Effector memory CD4-positive, alpha-beta T cell (primary cell): ENCODE results near the gene CHRNA3.

ENCODE experiments used
- DNase-seq, 3 donors: peaks; one replicate each; pipeline ENCODE4 v3.0.0-alpha.2; 2020
- H3K27ac ChIP-seq: 2 replicates; pipeline ENCODE4 v1.7.0; 2013; ENCODE audit warnings: mild to moderate bottlenecking, low read length, moderate library complexity; ENCODE audit not compliant: insufficient read depth, poor library complexity, severe bottlenecking
- H3K27me3 ChIP-seq: replicated peaks from 2 replicates; pipeline ENCODE4 v1.7.0; 2013; ENCODE audit warnings: mild to moderate bottlenecking, low read length; ENCODE audit not compliant: insufficient read depth, control insufficient read depth, poor library complexity, severe bottlenecking
- H3K36me3 ChIP-seq: 2 replicates; pipeline ENCODE4 v1.7.0; 2013; ENCODE audit warnings: mild to moderate bottlenecking, low read length, moderate library complexity; ENCODE audit not compliant: control insufficient read depth, insufficient read depth
- H3K4me1 ChIP-seq: 2 replicates; pipeline ENCODE4 v1.7.0; 2013; ENCODE audit warnings: low read length, mild to moderate bottlenecking; ENCODE audit not compliant: control insufficient read depth, insufficient read depth, poor library complexity, severe bottlenecking
- H3K4me3 ChIP-seq: 2 replicates; pipeline ENCODE4 v1.7.0; 2013; ENCODE audit warnings: low read length, low read depth, mild to moderate bottlenecking; ENCODE audit not compliant: insufficient read depth, poor library complexity, severe bottlenecking
- H3K9me3 ChIP-seq: 2 replicates; pipeline ENCODE4 v1.7.0; 2013; ENCODE audit warnings: mild to moderate bottlenecking, low read length, moderate library complexity; ENCODE audit not compliant: control insufficient read depth
- total RNA-seq, 3 donors: gene quantifications; one replicate each; lab custom pipeline; 2026; lab: John Stamatoyannopoulos, UW

Gene CHRNA3
- total RNA-seq: 0 reads per million in 3 donors

DNA sequence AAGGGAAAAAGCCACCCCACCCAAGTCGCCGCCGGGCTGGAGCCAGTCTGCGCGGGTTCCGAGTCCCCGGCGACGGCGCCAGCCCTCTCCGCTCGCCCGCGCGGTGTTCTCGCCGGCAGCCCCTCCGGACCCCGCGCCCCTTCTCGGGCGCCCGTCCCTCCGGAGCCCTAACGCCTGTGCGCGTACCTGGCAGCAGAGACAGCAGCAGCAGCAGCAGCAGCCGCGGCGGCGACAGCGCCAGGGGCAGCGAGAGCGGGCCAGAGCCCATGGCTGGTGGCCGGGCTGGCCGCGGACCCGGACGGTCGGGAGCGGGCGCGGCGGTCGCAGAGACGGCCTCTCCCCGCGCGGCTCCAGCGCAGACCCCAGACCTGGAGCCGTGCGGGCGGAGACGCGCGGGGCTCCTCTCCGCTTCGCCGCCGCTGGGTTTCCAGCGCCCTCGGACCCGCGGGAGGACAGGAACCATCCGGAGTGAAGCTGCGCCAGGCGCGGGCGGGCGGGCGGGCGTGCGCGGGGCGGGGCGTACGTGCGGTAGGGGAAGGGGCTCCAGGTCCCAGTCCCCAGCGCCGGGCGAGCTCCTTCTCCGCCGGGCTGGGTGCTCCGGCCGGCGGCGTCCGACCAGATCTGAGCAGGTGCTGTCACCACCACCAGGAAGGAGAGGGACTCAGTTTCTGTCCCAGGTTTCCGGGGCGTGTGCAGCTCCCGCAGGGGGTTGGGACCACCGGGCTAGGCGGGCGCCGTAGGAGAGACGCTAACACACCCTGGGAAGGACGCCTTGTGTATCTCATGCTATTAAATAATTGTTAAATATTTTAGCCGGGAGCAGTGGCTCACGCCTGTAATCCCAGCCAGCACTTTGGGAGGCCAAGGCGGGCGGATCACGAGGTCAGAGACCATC is at the start of gene CHRNA3:
CHRNA3 (minus strand) TSS at position 470 of the 895 bp plus-strand sequence; CDS start at position 268, 202 bp downstream.
- Histone ChIP-seq H3K4me1 (peaks cover 7% of the 10 kb centered on the region), H3K36me3 (no peaks in the 10 kb centered on the region), H3K4me3 (no peak within 1 kb of the TSS), H3K27ac (no peak within 1 kb of the TSS), H3K27me3 (peaks cover 29% of the 10 kb centered on the region), H3K9me3 (no peaks in the 10 kb centered on the region)
- no peak for DNase-seq

DNA sequence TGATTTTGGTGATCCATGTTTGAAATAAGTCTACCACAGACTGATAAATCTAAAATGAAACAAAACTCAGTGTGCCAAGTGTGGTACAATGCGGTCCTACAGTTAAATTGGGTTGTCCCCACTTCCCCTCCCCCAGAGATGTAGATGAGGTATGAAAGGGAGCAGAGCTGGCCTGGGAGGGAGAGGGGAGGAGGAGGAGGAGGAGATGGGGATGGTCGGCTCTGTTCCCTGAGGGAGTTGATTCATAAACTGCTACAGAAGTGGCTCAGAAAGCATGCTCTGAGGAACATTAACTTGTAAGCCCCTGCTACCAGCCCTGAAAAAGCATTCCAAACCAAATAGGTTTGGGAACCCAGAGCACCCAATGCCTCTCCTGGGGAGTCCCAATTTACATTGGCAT is 48.2 kb upstream of the CHRNA3 start:
- Histone ChIP-seq H3K36me3 (no peaks in the 10 kb centered on the region), H3K9me3 (no peaks in the 10 kb centered on the region), H3K27ac (no peak overlapping the region), H3K4me3 (no peak overlapping the region), H3K4me1 (no peaks in the 10 kb centered on the region), H3K27me3 (no peaks in the 10 kb centered on the region)
- no peak for DNase-seq

DNA sequence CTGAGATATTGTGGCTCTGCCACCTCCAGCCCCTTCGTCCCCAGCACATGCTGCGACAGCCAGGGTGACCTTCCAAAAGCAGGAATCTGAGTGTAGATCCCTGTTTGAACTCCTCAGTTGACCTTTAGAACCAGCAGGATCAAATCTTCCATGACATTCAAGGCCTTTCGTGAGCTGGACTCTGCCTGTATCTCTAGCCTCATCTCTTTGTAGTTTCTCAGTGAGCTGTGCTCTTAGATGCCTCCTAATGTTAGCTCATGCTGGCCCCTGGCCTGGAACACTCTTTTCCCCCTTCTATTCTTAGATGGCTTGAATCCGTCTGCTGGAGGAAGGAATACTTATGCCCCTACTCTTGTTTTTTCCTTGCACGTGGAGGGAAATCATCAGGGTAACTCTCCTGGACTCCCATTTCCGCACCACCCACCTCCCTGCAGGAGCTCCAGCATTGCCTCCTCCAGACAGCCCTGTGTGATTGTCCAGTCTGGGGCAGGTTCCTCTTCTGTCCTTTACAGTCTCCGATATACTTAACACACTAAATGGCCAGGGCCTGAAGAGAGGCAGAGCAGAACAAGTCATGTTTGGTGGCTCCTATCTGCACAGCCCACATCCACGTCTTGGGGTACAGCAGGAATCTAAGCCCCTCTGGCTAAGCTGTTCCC is 46.9 kb upstream of the CHRNA3 start:
- DNase-seq: no peak
- Histone ChIP-seq H3K27ac (no peak overlapping the region), H3K4me1 (no peaks in the 10 kb centered on the region), H3K4me3 (no peak overlapping the region), H3K9me3 (no peaks in the 10 kb centered on the region), H3K36me3 (no peaks in the 10 kb centered on the region), H3K27me3 (no peaks in the 10 kb centered on the region)

DNA sequence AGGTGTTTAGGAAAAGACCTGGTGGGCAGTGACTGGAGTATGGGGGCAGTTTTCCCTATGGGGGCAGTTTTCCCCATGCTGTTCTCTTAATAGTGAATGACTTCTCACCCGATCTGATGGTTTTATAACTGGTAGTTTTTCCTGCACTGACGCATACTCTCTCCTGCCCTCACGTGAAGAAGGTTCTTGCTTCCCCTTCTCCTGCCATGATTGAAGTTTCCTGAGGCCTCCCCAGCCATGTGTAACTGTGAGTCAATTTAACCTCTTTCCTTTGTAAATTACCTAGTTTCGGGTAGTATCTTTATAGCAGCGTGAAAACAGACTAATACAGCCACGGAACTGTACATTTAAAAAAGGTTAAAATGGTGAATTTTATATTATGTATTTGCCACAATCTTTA is 45.2 kb upstream of the CHRNA3 start:
- no peak overlapping the region for H3K4me3 ChIP-seq
- H3K36me3 ChIP-seq: no peaks in the 10 kb centered on the region
- DNase-seq: no peak
- H3K27me3 ChIP-seq: no peaks in the 10 kb centered on the region
- H3K4me1 ChIP-seq: no peaks in the 10 kb centered on the region
- H3K9me3 ChIP-seq: no peaks in the 10 kb centered on the region
- no peak overlapping the region for H3K27ac ChIP-seq

DNA sequence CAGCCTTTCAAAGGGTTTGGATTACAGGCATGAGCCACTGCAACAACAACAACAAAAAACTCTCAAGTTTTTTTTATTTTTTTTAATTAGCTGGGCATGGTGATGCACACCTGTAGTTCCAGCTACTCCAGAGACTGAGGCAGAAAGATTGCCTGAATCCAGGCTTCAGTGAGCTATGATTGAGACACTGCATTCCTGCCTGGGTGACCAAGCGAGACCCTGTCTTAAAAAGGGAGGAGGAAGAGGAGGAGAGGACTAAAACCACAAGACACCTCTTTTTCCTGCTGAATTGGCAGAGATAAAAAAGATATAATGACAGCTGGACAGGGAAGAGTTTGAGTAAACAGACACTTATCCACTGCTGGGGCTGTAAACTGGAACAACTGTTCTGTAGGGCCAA is 42.9 kb upstream of the CHRNA3 start:
- no peaks in the 10 kb centered on the region for H3K27me3 ChIP-seq
- H3K36me3 ChIP-seq: no peaks in the 10 kb centered on the region
- H3K27ac ChIP-seq: no peak overlapping the region
- H3K4me1 ChIP-seq: no peaks in the 10 kb centered on the region
- no peak for DNase-seq
- H3K9me3 ChIP-seq: no peaks in the 10 kb centered on the region
- H3K4me3 ChIP-seq: no peak overlapping the region

DNA sequence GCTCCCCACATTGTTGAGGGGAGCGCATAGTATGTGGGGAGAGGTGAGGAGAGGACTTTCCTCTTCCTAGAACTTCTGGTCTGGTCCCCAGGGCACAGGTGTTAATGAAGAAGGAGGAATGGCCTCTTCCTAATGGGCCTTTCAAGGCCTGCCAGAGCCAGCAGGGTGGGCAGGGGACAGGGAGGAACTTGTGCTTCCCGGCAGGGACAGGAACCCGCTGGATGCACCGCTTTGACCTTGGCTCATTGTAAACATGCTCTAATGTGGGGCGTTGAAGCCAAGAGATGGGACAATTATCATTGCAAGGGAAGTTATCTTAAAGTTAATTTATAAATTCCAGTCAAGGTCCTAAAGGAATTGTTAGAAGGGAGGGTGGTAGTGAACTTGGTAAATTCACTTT is 41.2 kb upstream of the CHRNA3 start:
- Histone ChIP-seq H3K4me1 (no peaks in the 10 kb centered on the region), H3K36me3 (no peaks in the 10 kb centered on the region), H3K27ac (no peak overlapping the region), H3K4me3 (no peak overlapping the region), H3K9me3 (no peaks in the 10 kb centered on the region), H3K27me3 (no peaks in the 10 kb centered on the region)
- DNase-seq: no peak

DNA sequence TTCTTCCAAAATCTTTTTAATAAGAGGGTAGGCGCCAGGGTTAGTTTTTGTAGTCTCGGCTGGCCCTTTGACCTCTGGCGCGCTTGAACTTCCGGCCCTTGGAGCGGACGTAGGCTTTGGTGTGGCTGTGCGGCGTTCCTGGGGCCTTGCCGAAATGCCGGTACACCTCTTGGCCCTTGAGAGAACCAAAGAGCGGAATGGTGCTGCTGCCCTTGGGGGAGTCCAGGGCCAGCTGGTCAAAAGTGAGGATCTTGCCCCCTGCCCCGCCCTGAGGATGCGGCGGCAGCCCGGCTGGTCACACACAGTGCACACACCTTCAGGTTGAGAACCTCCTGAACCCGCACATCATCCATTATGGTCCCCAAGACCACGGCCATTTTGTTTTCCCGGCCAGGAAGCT is 40.2 kb upstream of the CHRNA3 start:
- Histone ChIP-seq H3K9me3 (no peaks in the 10 kb centered on the region), H3K27me3 (no peaks in the 10 kb centered on the region), H3K36me3 (no peaks in the 10 kb centered on the region), H3K4me3 (no peak overlapping the region), H3K4me1 (no peaks in the 10 kb centered on the region), H3K27ac (no peak overlapping the region)
- no peak for DNase-seq

DNA sequence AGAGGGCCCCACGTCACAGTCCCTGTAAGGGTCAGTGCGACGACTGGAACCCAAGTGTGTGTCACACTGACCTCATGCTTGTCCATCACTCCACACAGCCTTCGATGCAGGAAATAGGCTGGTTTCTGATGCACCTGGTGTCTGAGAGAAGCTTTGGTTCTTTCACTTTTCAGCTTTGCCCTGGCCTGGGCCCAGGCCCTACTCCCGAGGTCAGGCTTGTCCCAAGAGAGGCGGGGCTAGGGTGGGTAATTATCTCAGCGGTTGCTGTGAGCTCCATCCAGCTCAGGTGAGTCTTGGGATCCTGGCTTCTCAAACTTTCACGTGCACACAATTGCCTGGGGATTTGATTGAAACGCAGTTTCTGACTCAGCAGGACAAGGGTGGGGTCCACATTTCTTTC is 39.8 kb upstream of the CHRNA3 start:
- Histone ChIP-seq H3K4me3 (no peak overlapping the region), H3K27ac (no peak overlapping the region), H3K36me3 (no peaks in the 10 kb centered on the region), H3K9me3 (no peaks in the 10 kb centered on the region), H3K4me1 (no peaks in the 10 kb centered on the region), H3K27me3 (no peaks in the 10 kb centered on the region)
- no peak for DNase-seq

DNA sequence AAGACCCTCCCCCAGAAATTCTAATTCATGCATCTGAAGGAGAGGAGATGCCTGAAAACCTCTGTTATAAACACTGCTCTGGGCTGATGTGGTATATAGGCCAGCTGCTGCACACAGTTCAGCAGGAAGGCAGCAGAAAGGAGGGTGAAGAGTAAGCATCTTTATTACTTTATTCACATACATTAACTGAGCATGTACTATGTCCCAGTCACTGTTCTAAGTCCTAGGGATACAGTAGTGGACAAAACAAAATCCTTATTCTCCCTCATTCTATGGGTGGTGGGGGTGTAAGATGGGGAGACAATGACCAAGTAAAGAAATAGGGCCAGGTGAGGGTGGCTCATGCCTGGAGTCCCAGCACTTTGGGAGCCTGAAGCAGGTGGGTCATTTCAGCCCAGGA is 38.0 kb upstream of the CHRNA3 start:
- Histone ChIP-seq H3K4me3 (no peak overlapping the region), H3K9me3 (no peaks in the 10 kb centered on the region), H3K27ac (no peak overlapping the region), H3K27me3 (no peaks in the 10 kb centered on the region), H3K36me3 (no peaks in the 10 kb centered on the region), H3K4me1 (no peaks in the 10 kb centered on the region)
- DNase-seq: no peak

DNA sequence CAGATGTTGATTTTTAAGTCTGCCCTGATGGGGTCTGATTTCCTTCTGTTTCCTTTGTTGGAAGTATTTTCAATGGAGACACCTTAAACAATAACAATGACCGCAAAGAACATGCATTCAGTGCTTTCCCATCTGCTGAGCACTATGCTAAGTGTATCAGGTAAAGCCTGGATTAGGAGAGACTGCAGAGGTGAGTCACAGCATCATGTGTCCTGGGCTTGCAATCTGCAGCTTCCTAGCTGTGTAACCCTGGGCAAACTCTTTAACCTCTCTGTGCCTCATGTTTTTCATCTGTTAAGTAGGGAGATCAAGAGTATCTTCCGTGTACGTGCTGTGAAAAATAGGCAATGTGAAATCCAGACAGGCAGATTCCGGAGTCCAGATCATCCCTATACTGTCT is 33.5 kb upstream of the CHRNA3 start:
- Histone ChIP-seq H3K4me1 (no peaks in the 10 kb centered on the region), H3K36me3 (no peaks in the 10 kb centered on the region), H3K27ac (no peak overlapping the region), H3K9me3 (no peaks in the 10 kb centered on the region), H3K4me3 (no peak overlapping the region), H3K27me3 (no peaks in the 10 kb centered on the region)
- DNase-seq: no peak
